GM12872 (cell line): Measurements from ENCODE around the gene GPR153.

Source experiments
- TF ChIP-seq, protein P1 (sequence below): IDR thresholded peaks from 3 replicates; pipeline ENCODE4 v1.5.1; 2011; ENCODE audit warnings: low read depth, mild to moderate bottlenecking, low read length, moderate library complexity; ENCODE audit not compliant: insufficient read depth

The GPR153 gene

DNA sequence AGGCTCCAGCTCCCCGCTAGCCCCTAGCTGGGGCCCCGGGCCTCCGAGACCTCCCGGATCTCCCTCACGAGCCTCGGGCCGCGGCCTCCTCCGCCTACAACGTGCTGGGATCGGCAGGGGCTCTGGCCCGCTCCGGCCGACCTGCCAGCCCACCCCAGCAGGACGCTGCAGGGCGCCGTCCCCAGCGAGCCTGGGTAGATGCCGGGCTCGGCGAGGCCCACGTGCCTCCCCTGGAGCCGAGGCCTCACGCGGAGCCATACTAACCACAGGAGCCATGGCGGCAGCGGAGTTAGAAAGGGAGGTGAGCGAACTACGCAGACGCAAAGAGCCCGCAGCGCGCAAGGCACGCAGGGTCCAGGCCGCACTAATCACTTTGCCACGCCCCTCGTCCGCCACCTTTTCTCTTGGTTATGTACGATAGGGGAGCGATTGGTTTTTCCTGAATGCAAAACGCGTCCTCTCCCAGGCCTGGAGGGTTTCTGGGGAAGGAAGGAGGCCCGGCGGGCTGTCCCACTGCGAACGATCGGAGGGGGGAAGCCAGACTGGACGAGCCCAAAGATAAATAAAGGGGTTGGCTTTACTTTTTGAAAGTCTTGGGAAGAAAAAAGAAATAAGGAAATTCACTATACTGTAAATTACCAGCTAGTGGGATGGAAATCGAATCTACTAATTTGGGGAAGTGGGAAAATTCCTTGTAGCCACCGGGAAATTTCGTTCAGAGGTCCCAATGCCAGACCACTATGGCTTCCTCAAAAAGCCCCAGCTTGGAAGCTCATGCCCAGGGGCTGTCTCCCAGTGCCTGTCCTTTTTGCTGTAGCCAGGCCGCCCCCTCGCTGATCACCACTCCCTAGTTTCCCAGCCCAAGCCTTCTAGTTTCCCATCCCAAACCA, 61.4 kb downstream of the GPR153 start, which contains the start of gene RPL22:
Gene RPL22 (minus strand): TSS at position 298 of the 890 bp plus-strand sequence. CDS start 22 bp downstream, at position 276.
- TF ChIP-seq, protein P1, sequence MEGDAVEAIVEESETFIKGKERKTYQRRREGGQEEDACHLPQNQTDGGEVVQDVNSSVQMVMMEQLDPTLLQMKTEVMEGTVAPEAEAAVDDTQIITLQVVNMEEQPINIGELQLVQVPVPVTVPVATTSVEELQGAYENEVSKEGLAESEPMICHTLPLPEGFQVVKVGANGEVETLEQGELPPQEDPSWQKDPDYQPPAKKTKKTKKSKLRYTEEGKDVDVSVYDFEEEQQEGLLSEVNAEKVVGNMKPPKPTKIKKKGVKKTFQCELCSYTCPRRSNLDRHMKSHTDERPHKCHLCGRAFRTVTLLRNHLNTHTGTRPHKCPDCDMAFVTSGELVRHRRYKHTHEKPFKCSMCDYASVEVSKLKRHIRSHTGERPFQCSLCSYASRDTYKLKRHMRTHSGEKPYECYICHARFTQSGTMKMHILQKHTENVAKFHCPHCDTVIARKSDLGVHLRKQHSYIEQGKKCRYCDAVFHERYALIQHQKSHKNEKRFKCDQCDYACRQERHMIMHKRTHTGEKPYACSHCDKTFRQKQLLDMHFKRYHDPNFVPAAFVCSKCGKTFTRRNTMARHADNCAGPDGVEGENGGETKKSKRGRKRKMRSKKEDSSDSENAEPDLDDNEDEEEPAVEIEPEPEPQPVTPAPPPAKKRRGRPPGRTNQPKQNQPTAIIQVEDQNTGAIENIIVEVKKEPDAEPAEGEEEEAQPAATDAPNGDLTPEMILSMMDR = no peak

DNA sequence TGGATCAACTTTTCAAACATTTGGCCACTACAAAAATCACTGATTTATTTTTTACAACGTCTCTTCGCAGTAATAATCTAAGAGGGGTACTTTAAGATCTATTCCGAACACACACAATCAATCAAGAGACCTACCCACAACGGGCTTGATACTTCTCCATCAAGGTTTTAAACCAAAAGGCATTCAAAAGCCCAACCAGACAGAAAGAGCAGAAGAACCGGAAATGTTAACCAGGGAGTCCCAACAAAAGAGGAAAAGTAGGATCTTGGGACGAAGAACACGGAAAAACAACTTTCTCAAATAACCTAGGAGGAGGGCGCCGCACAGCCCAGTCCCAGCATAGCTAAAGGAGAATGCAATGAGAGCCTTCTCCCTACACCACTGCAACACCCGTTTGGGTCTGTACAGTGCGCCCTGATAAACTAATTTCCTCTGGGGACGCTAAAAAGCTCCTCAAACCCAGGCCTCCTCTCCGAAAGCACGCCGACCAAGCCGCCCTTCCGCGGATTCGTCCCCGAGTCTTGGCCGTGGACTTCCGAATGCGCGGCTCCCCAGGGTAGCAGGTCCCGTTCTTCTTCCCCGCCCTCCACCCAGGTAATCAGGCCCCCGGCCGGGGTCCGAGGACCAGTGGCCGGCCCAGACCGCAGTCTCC, 62.1 kb downstream of the GPR153 start:
- TF ChIP-seq, protein P1 = no peak

DNA sequence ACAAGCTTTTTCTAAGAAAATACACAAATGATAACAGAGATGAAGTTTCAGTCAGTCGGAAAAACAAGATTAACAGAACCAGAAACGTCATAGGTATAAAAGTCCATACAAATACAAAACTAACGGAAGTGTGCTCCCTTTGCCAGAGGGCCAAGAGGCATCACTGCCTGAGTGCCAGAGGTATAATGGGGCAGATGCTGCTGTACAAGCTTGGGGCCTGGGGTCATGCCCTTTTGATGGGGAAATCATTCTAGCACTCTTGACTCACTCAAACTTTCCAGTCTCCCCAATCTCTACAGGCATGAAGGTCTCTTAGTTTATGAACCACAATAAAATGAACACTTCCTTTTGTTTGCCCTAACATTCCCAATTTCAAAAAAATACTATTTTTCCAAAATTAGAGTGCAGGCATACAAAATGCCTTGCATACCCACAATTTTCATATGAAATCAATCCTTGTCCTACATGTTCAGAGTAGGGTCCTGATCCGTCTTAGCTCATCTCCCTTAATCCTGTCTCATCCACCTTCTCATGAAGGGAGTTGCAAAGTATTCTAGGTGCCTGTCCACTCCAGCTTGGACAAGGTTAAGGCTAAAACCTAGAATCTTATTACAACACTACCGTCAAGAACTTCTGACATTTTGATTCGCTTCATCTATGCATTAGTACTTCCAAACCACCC, 63.0 kb downstream of the GPR153 start:
- TF ChIP-seq, protein P1 = no peak
